MM.1S (cell line): ENCODE measurements around the gene FAHD2A.

Source experiments
- EZH2 ChIP-seq: fragments of 300-600 bp; sonication (generic); optimal IDR thresholded peaks from 2 replicates; pipeline ENCODE3; 2017; ENCODE audit warnings: low read depth, mild to moderate bottlenecking, antibody characterized with exemption, low read length, mixed read lengths
- EZH2phosphoT487 ChIP-seq: fragments of 300-600 bp; sonication (generic); IDR thresholded peaks from 2 replicates; pipeline ENCODE4 v1.6.1; 2018; ENCODE audit warnings: antibody characterized with exemption, low read length
- TF ChIP-seq, protein P1 (sequence below): fragments of 300-600 bp; sonication (generic); IDR thresholded peaks from 2 replicates; pipeline ENCODE4 v1.5.1; 2016; ENCODE audit warnings: antibody characterized with exemption, low read length, mixed read lengths

DNA sequence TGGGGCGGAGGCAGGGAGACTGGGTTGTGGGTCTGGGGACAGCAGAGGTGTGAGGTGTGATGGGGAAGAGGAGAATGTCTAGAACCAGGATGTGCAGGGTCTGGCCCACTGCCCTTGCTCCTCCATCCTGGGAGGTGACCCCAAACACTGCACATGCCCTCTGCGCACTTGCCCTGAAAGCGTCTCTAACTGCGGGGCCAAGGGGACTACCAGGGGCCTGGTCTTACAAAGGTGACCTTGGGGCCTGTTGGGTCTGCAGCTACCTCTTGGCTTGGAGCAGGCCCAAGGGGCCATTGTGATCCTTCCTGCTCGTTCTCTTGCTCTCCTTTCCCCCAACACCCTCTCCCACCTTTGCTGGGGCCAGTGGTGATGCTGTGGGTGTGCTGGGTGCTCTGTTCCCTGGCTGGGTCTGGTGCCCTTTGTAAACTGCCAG lies 48.0 kb upstream of the FAHD2A start:
- TF ChIP-seq, protein P1, sequence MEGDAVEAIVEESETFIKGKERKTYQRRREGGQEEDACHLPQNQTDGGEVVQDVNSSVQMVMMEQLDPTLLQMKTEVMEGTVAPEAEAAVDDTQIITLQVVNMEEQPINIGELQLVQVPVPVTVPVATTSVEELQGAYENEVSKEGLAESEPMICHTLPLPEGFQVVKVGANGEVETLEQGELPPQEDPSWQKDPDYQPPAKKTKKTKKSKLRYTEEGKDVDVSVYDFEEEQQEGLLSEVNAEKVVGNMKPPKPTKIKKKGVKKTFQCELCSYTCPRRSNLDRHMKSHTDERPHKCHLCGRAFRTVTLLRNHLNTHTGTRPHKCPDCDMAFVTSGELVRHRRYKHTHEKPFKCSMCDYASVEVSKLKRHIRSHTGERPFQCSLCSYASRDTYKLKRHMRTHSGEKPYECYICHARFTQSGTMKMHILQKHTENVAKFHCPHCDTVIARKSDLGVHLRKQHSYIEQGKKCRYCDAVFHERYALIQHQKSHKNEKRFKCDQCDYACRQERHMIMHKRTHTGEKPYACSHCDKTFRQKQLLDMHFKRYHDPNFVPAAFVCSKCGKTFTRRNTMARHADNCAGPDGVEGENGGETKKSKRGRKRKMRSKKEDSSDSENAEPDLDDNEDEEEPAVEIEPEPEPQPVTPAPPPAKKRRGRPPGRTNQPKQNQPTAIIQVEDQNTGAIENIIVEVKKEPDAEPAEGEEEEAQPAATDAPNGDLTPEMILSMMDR: no peak
- TF ChIP-seq EZH2 (no peak), EZH2phosphoT487 (no peak)
